Spleen (tissue), 11 donors: ENCODE results near the gene ZMIZ1. TPM values are rescaled to one million over a fixed set of nuclear protein-coding genes. Genes with fewer than 3 reads are reported as not detected.
A peak's percentile ranks its signal among the peaks of the same experiment; 100 is the strongest.

ENCODE experiments used
- DNase-seq: peaks from one replicate; pipeline ENCODE4 v3.0.0-alpha.2; 2020
- H3K27ac ChIP-seq, 8 donors: fragments of 200-600 bp; sonication (generic) in 7 of 8; 1 replicate in 4 of 8; 2 replicates in 4 of 8; pipeline versions ENCODE4 v1.5.0 to v1.8.0; 2016 to 2021; ENCODE audit warnings: inconsistent platforms in 4 of 8, mild to moderate bottlenecking in 4 of 8, moderate library complexity in 1 of 8
- H3K27me3 ChIP-seq, 7 donors: fragments of 200-600 bp; sonication (generic) in 6 of 7; replicated peaks in 1 of 7; 1 replicate in 4 of 7; 2 replicates in 3 of 7; pipeline versions ENCODE4 v1.5.0 to v1.8.0; 2016 to 2021; ENCODE audit warnings: inconsistent platforms in 3 of 7, mild to moderate bottlenecking in 1 of 7
- H3K36me3 ChIP-seq, 6 donors: fragments of 200-600 bp; sonication (generic) in 5 of 6; 1 replicate in 4 of 6; 2 replicates in 2 of 6; pipeline versions ENCODE4 v1.5.0 to v1.8.0; 2016 to 2021; ENCODE audit warnings: inconsistent platforms in 2 of 6
- H3K4me1 ChIP-seq, 6 donors: fragments of 200-600 bp; sonication (generic) in 5 of 6; 1 replicate in 3 of 6; 2 replicates in 3 of 6; pipeline versions ENCODE4 v1.5.0 to v1.8.0; 2016 to 2021; ENCODE audit warnings: inconsistent platforms in 3 of 6
- H3K4me3 ChIP-seq, 8 donors: fragments of 200-600 bp; sonication (generic) in 7 of 8; 1 replicate in 4 of 8; 2 replicates in 4 of 8; pipeline versions ENCODE4 v1.5.0 to v1.8.0; 2016 to 2021; ENCODE audit warnings: inconsistent platforms in 4 of 8, mild to moderate bottlenecking in 4 of 8, moderate library complexity in 2 of 8
- H3K9me3 ChIP-seq, 8 donors: fragments of 200-600 bp; sonication (generic) in 7 of 8; 1 replicate in 4 of 8; 2 replicates in 4 of 8; pipeline versions ENCODE4 v1.5.0 to v1.8.0; 2016 to 2021; ENCODE audit warnings: inconsistent platforms in 4 of 8
- POLR2A ChIP-seq, 3 donors: fragments of 450-650 bp; IDR thresholded peaks; one replicate each; pipeline ENCODE4 v1.5.1; 2017; ENCODE audit warnings: antibody characterized with exemption in 3 of 3, mild to moderate bottlenecking in 1 of 3
- POLR2AphosphoS5 ChIP-seq, 3 donors: sonication (generic); formaldehyde crosslinking; IDR thresholded peaks; one replicate each; pipeline ENCODE4 v1.5.1; 2017; ENCODE audit warnings: antibody characterized with exemption in 3 of 3
- WGBS, 5 donors: extraction: QIAGEN DNeasy Blood & Tissue Kit in 3 of 5; methylation state at CpG; one replicate each; pipeline versions ENCODE4 v1.1.5 to v1.1.7; 2013 to 2018; 5-methylcytosine and 5-hydroxymethylcytosine counted together
- intact Hi-C: fragments of 100-400 bp; cut with DNase I; formaldehyde crosslinking; loops from one replicate; pipeline ENCODE4 v1.15.0; 2023; ENCODE audit warnings: low total_unique reads
- polyA plus RNA-seq, 3 donors: library from polyadenylated mRNA; stranded (reverse); fragments of 200-250 nt; gene quantifications; one replicate each; pipeline ENCODE4 v1.2.1, GENCODE V29; 2013
- total RNA-seq, 7 donors: library from RNA; depleted of rRNA in 3 of 7; stranded (reverse); fragments of >200 nt in 3 of 7; fragmentation: NEBNext Ultra II Directional in 4 of 7; extraction: Animal tissue kit (Norgen Biotek cat#: 25700) in 4 of 7; gene quantifications; one replicate each; pipeline versions ENCODE4 v1.1.0 to v1.2.1, GENCODE V29; 2016 to 2021
- TF ChIP-seq, protein P1 (sequence below), 11 experiments: fragments of 200-600 bp in 7 of 11; fragments of 450-650 bp in 4 of 11; sonication (generic) in 4 of 11; IDR thresholded peaks in 8 of 11; conservative IDR thresholded peaks in 3 of 11; 1 replicate in 7 of 11; 2 replicates in 4 of 11; pipeline versions ENCODE4 v1.4.0 to v1.8.0; 2016 to 2021; ENCODE audit warnings: antibody characterized with exemption in 11 of 11, inconsistent platforms in 4 of 11, mild to moderate bottlenecking in 1 of 11
- donor health status: healthy with polysubstance abuse.
- donor health status: DM: no; HTN: no; CAD: no; lungs with moderate emphysema.
- donor health status: DM: no; HTN: no; CAD: no.
- donor health status: Bipolar disorder and iron deficiency.
- donor health status: healthy.
- donor health status: DM: no; HTN: no; CAD: no.
- donor health status: DM: yes; HTN: yes; CAD: no.

Gene ZMIZ1
- total and polyA plus RNA-seq, 10 donors, result 10.7 to 210 (median 125) TPM

DNA sequence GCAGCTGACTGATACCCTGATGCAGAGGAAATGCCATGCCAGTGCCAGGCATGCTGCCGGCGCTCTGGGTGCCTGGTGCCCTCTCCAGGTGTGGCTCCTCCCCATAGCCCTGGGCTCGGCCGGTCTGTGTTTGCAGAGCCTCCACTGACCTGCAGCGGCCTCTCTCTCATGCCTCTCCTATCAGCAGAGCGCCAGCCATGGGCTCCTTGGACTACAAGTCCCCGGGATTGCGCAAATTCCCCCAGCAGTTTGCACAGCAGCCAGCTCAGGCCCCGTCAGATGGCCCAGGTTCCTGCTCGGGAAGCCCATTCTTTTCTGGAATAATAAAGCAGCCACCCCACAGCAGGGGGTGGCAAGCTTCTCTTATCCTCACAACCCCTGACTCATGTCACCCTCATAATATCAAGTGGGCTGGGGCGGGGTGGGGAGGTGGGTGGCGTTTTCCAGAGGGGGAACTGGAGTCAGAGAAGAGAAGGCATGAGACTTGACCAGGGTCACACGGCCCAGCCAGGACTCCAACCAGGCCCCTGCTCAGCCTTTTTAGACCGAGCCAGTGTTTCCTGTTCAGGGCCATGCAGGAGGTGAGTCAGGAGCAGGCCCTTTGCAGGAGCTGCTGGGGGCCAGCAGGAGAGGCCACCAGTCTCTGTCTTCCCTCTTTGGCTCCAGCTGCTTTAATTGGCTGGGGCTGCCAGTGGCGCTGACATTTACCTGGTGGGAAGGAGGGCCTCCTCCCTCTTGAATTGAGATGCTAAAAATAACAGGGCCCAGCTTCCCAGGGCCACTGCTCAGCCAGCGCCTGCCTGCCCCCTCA lies 58.6 kb downstream of the ZMIZ1 start:
- Histone ChIP-seq H3K27ac (peak overlapping the region in 6 of 8 donors; percentile 20 to 90 (median 58)), H3K36me3 (peaks cover 0 to 67% (median 4%) of the 10 kb centered on the region in 6 donors), H3K4me3 (no peak overlapping the region), H3K27me3 (no peaks in the 10 kb centered on the region), H3K9me3 (no peaks in the 10 kb centered on the region), H3K4me1 (peaks cover 25 to 100% (median 67%) of the 10 kb centered on the region in 6 donors)
- TF ChIP-seq POLR2AphosphoS5 (IDR thresholded peaks at IDR 0.05), result peak; percentile 8 to 43 (median 38)
- TF ChIP-seq, protein P1, sequence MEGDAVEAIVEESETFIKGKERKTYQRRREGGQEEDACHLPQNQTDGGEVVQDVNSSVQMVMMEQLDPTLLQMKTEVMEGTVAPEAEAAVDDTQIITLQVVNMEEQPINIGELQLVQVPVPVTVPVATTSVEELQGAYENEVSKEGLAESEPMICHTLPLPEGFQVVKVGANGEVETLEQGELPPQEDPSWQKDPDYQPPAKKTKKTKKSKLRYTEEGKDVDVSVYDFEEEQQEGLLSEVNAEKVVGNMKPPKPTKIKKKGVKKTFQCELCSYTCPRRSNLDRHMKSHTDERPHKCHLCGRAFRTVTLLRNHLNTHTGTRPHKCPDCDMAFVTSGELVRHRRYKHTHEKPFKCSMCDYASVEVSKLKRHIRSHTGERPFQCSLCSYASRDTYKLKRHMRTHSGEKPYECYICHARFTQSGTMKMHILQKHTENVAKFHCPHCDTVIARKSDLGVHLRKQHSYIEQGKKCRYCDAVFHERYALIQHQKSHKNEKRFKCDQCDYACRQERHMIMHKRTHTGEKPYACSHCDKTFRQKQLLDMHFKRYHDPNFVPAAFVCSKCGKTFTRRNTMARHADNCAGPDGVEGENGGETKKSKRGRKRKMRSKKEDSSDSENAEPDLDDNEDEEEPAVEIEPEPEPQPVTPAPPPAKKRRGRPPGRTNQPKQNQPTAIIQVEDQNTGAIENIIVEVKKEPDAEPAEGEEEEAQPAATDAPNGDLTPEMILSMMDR (IDR thresholded peaks at IDR 0.05 in 8 of 11, conservative IDR thresholded peaks at IDR 0.05 in 3 of 11), result no peak
- WGBS, 5 donors, result 39 to 63% (median 48%) methylated on average over 7 to 16 of the region's 16 CpGs
- DNase-seq, result no peak
- intact Hi-C loops, result no loop called here

DNA sequence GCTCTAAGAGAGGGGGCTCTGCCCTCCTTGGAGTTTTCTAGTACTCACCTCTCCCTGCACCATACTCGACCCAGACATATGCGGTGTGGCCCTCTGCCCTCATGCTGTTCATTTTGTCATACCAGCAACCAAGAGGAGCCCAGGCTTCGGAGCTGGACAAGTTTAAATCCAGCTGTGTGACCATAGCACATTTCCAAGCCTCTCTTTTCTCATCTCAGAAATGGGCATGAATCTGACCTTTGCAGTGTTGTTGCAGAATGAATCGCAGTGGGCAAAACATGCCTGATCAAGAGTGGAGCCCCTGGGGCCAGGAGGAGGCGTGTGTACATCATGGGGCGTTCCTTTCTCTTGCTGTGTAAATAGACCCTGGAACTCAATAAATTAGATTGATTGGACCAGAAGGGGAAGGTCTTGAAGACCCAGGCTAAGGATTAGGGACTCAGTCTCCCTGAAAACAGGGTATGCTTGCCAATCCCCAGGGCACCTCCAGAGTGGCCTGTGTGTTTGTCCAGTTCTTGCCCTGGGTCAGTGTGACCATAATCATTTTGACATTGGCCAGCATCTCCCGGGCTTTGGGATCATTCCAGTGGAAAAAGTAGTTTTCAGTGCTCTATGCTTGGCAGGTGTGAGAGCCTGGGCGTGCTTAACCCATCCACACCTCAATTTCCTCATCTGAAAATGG lies 59.6 kb downstream of the ZMIZ1 start:
- Histone ChIP-seq H3K4me1 (peaks cover 25 to 100% (median 73%) of the 10 kb centered on the region in 6 donors), H3K27ac (peak overlapping the region in 4 of 8 donors; percentile 4 to 95 (median 85)), H3K36me3 (peaks cover 0 to 57% (median 0%) of the 10 kb centered on the region in 6 donors), H3K4me3 (no peak overlapping the region), H3K27me3 (no peaks in the 10 kb centered on the region), H3K9me3 (no peaks in the 10 kb centered on the region)
- TF ChIP-seq POLR2A (IDR thresholded peaks at IDR 0.05), result no peak
- TF ChIP-seq, protein P1 (IDR thresholded peaks at IDR 0.05 in 8 of 11, conservative IDR thresholded peaks at IDR 0.05 in 3 of 11), result no peak
- TF ChIP-seq POLR2AphosphoS5 (IDR thresholded peaks at IDR 0.05), result no peak
- DNase-seq, result no peak
- intact Hi-C loops, result no loop called here
- WGBS, 5 donors, result 72 to 85% (median 79%) methylated on average over 8 of the region's 8 CpGs

DNA sequence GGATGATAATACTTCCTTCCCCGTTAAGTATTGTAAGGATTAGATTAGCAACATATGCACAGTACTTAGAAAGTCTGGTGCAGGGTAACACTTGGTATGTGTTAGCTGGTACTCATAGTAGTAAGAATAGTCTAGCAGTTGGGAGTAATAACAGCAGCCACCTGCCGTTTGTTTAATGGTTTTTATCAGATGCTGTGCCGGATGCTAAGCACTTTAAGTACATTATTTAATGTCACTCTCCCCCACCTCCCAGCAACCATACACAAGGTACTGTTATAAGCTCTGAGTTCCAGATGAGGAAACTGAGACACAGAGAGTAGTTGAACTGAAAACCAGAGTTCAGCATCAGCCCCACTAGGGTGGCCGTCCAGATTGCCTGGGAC lies 60.1 kb downstream of the ZMIZ1 start:
- H3K27ac ChIP-seq, result peak overlapping the region in 7 of 8 donors; percentile 4 to 95 (median 67)
- peaks cover 0 to 52% (median 0%) of the 10 kb centered on the region in 6 donors for H3K36me3 ChIP-seq
- intact Hi-C loops, result no loop called here
- 21 to 34% (median 26%) methylated on average over 3 to 4 of the region's 4 CpGs for WGBS, 5 donors
- H3K27me3 ChIP-seq, result no peaks in the 10 kb centered on the region
- DNase-seq, result no peak
- no peak for TF ChIP-seq POLR2A (IDR thresholded peaks at IDR 0.05)
- TF ChIP-seq, protein P1 (IDR thresholded peaks at IDR 0.05 in 8 of 11, conservative IDR thresholded peaks at IDR 0.05 in 3 of 11), result no peak
- TF ChIP-seq POLR2AphosphoS5 (IDR thresholded peaks at IDR 0.05), result no peak
- H3K4me1 ChIP-seq, result peaks cover 30 to 100% (median 75%) of the 10 kb centered on the region in 6 donors
- no peaks in the 10 kb centered on the region for H3K9me3 ChIP-seq
- H3K4me3 ChIP-seq, result no peak overlapping the region
